C4-2B (cell line): ENCODE measurements around the gene C22orf39.

ENCODE experiments used
- ZFX ChIP-seq: fragments of 450-650 bp; IDR thresholded peaks from 2 replicates; pipeline ENCODE4 v1.6.1; 2017
- TF ChIP-seq, protein P1 (sequence below): fragments of 450-650 bp; conservative IDR thresholded peaks from 2 replicates; pipeline ENCODE4 v1.5.1; 2017; ENCODE audit warnings: mild to moderate bottlenecking

GRCh38 chr22:19395276-19395675 is 52.2 kb downstream of the C22orf39 start:
- TF ChIP-seq, protein P1, sequence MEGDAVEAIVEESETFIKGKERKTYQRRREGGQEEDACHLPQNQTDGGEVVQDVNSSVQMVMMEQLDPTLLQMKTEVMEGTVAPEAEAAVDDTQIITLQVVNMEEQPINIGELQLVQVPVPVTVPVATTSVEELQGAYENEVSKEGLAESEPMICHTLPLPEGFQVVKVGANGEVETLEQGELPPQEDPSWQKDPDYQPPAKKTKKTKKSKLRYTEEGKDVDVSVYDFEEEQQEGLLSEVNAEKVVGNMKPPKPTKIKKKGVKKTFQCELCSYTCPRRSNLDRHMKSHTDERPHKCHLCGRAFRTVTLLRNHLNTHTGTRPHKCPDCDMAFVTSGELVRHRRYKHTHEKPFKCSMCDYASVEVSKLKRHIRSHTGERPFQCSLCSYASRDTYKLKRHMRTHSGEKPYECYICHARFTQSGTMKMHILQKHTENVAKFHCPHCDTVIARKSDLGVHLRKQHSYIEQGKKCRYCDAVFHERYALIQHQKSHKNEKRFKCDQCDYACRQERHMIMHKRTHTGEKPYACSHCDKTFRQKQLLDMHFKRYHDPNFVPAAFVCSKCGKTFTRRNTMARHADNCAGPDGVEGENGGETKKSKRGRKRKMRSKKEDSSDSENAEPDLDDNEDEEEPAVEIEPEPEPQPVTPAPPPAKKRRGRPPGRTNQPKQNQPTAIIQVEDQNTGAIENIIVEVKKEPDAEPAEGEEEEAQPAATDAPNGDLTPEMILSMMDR: no peak
- no peak for TF ChIP-seq ZFX
